Measurements from ENCODE around the gene RSPO3. TPM values are rescaled to one million over a fixed set of nuclear protein-coding genes. Genes with fewer than 3 reads are reported as not detected.

Gene RSPO3
- total RNA-seq, 1 experiment from 2014 or later, result not detected

DNA sequence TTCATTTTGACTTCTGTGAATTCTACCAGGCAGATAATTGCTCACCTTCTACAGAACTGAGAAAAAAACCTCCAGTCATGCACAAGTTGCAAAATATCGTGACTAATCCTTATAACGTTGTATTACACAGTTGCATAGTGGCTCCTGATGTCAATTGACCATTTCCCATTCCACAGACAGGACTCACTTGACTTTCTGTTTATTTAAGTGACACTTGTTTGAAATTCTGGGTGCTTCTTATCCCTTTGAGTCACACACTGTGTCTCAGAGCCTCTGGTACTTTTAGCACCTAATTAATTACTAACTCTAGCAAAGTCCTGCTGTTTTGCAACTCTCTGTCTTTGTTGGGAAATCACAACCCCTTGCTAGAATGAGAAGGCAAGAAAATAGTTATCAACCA lies 16.2 kb upstream of the RSPO3 start:
- no peak for DNase-seq
- H3K27me3 ChIP-seq, result no peaks in the 10 kb centered on the region
- H3K4me3 ChIP-seq, result no peak overlapping the region
- no peaks in the 10 kb centered on the region for H3K9me3 ChIP-seq
- H3K36me3 ChIP-seq, result no peaks in the 10 kb centered on the region

DNA sequence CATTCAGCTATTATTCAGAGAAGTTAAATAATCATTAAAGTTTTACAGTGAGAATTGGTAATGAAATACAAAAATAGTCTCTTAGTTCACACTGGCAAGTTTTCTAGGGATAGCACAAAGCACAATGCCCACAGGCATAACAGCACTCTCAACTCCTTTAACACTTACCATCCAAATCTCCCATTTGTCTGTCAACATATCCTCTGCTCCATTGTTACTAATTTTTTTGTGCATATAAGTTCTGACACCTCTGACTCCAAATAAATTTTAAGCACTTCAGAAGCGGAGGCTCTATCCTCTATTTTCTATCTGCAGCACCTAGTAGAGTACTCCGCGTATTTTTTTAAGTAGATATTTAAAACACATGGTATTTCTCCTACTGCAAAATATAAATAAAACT lies 15.6 kb upstream of the RSPO3 start:
- no peaks in the 10 kb centered on the region for H3K27me3 ChIP-seq
- H3K9me3 ChIP-seq, result no peaks in the 10 kb centered on the region
- H3K36me3 ChIP-seq, result no peaks in the 10 kb centered on the region
- no peak for DNase-seq
- H3K4me3 ChIP-seq, result no peak overlapping the region

DNA sequence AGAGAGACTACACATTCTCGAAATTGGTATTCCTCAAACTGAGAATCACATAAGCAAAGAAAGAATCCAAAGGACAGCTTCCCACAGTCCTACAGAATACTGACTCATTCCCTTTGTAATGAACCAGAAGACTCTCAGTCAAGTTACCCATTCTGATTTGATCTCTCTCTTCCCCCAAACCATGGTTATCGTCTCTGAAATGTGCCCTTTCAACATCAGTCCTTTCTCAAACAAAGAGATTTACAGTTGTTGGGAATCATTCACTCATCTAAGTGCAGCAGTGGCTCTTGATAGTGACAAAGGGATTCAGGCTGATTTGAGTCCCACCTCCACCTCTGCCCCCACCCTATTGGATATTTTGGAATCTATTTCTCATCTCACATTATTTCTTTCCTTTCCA lies 15.0 kb upstream of the RSPO3 start:
- no peak overlapping the region for H3K4me3 ChIP-seq
- no peak for DNase-seq

DNA sequence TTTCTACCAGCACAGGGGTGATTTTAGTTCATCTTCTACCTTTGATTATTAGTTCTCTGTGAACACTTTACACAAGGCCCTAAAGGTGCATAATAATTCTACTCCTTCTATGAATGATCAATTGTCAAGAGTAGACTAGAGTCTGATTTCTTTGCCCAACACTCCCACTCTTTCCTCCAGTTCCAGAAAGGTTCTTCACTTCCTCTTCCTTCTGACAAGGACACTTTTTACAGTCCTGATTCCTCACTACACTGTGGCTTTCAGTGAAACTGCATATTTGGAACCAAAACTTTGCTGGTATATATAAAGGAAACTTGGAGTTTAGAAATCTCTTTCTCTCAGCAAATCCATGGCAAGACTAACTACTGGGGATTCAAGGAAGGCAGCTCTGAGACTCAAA lies 10.6 kb upstream of the RSPO3 start:
- Histone ChIP-seq H3K36me3 (no peaks in the 10 kb centered on the region), H3K9me3 (no peaks in the 10 kb centered on the region), H3K4me3 (no peak overlapping the region), H3K27me3 (no peaks in the 10 kb centered on the region)
- no peak for DNase-seq

More for the DNA sequence above, 15.0 kb upstream of the RSPO3 start:
- Histone ChIP-seq H3K27me3 (no peaks in the 10 kb centered on the region), H3K9me3 (no peaks in the 10 kb centered on the region), H3K36me3 (no peaks in the 10 kb centered on the region)

DNA sequence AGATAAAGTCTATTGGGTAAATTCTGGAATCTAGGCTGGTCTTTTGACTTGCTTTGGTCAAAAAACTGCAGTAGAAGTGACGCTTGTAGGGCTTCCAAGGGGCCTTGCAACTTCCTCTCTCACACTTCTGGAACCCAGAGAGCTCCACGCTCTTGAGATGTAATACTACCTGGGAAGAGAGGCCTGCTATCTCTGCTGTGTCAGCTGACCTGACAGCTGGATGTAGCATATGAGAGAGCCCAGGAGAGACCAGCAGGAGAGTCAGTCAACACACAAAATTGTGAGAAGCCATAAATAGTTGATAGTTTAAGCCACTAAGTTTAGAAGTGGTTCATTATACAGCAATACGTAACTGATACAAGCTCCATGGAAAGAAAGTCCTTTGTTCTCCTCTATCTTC lies 7.8 kb upstream of the RSPO3 start:
- Histone ChIP-seq H3K36me3 (no peaks in the 10 kb centered on the region), H3K27me3 (peaks cover 2% of the 10 kb centered on the region; the same call in 1 of the 2 replicates), H3K9me3 (no peaks in the 10 kb centered on the region), H3K4me3 (no peak overlapping the region)
- no peak for DNase-seq

DNA sequence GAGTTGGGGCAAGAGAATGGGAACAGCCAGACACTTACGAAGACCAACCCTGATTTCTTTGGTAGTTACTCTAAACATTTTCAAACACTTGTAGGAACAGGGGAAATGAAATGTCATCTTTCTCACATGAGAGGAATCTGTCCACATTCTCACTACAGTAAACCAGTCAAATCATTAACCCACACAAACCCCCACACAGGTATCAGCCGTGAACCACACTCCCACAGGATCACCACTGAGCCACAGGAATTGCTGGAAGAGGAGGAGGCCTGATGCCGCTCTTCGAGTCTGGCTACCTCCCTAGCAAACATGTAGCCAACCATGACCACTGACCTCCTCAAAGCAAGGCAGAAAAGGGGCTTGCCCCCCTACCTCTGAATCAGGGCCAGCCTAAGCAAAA lies 6.9 kb upstream of the RSPO3 start:
- Histone ChIP-seq H3K36me3 (no peaks in the 10 kb centered on the region), H3K4me3 (no peak overlapping the region), H3K27me3 (peaks cover 8% of the 10 kb centered on the region), H3K9me3 (no peaks in the 10 kb centered on the region)
- DNase-seq, result no peak

DNA sequence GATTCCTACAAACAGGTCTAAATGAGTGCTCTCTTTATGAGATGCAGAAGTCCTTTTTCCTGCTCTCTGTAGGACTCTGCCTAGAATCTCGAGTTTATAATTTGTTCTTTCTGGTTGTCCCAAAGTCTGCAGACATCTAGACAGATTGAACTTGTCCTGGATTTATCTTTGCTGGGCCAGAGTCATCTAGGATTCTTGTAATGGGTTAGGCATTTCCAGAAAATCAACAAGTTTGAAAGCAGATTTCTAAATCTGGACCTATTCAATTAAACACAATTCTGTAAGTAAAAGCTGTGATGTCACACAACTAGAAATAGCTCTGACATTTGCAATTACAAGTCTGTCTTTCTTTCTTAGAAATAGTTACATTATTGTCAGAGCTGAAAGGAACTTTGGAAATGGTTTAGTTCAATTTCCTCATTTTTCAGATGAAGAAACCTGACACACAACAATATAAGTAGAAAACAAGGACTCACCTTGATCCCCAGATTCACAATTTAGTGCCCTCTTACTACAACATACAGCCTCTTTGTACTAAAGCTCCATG lies 4.2 kb upstream of the RSPO3 start:
- H3K36me3 ChIP-seq, result no peaks in the 10 kb centered on the region
- peaks cover 22% of the 10 kb centered on the region for H3K27me3 ChIP-seq
- no peak for DNase-seq
- no peak overlapping the region for H3K4me3 ChIP-seq
- no peaks in the 10 kb centered on the region for H3K9me3 ChIP-seq

DNA sequence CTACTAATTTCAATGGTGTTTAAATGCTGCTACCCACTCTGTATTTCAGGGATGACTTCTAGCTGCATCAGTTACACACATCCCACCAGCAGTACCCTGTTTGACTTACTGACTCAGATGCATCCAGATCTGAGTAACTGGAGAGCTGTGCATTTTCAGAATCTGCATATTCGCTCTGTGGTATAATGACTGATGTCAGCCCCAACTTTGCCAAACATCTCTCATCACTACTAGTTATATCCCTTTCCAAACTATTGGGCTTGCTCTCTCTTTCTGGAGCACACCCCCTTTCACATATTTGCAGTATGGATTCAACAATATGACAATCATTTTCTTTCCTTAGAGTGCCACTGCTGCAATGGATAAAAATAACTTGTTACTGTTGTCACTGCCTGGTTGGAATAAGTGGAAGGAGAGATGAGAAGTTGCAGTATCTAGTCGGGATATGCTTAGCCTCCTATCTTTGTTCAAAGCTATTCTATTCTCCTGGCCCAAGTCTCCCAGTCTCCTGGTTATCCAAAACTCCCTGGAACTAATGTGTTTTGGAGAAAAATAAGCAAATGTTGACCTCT lies 3.3 kb upstream of the RSPO3 start:
- DNase-seq, result peak; percentile 19
- Histone ChIP-seq H3K36me3 (no peaks in the 10 kb centered on the region), H3K4me3 (no peak overlapping the region), H3K27me3 (peaks cover 31% of the 10 kb centered on the region), H3K9me3 (no peaks in the 10 kb centered on the region)

DNA sequence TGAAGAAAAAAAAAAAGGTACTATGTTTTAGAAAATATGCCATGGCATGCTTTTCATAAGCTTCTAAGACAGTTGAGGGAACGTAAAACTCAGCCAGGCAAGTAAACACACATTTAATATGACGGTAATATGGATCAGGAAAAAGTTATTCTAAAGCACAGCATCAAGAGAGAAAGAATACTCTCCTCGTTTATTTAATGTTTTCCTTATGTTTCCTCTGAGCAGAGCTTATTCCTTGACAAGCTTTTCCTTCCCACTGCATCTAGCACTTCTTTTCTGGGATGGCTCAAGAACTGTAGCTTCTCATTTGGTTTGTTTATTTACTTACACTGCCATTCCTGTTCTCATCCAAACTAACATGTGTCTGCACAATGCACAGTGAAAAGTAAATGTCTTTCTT lies 2.7 kb upstream of the RSPO3 start:
- Histone ChIP-seq H3K36me3 (no peaks in the 10 kb centered on the region), H3K4me3 (no peak overlapping the region), H3K9me3 (no peaks in the 10 kb centered on the region), H3K27me3 (peaks cover 37% of the 10 kb centered on the region)
- no peak for DNase-seq

DNA sequence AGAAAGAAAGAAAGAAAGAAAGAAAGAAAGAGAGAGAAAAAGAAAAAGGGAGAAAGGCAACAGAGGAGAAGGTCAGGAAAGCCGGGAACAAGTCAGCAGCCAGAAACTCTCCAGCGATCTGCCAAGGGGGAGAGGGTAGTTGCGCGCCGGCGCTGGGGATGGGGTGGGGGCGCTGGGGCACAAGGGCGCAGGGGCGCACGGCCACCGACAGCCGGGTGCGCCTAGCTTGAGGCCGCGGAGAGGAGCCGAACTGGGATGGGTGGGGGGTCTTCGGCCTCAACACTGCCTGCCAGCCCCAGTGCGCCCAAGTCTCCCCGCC lies 533 bp upstream of the RSPO3 start:
- no peak for DNase-seq
- Histone ChIP-seq H3K27me3 (peaks cover 43% of the 10 kb centered on the region), H3K9me3 (no peaks in the 10 kb centered on the region), H3K4me3 (peak overlapping the region; percentile 39), H3K36me3 (no peaks in the 10 kb centered on the region)

DNA sequence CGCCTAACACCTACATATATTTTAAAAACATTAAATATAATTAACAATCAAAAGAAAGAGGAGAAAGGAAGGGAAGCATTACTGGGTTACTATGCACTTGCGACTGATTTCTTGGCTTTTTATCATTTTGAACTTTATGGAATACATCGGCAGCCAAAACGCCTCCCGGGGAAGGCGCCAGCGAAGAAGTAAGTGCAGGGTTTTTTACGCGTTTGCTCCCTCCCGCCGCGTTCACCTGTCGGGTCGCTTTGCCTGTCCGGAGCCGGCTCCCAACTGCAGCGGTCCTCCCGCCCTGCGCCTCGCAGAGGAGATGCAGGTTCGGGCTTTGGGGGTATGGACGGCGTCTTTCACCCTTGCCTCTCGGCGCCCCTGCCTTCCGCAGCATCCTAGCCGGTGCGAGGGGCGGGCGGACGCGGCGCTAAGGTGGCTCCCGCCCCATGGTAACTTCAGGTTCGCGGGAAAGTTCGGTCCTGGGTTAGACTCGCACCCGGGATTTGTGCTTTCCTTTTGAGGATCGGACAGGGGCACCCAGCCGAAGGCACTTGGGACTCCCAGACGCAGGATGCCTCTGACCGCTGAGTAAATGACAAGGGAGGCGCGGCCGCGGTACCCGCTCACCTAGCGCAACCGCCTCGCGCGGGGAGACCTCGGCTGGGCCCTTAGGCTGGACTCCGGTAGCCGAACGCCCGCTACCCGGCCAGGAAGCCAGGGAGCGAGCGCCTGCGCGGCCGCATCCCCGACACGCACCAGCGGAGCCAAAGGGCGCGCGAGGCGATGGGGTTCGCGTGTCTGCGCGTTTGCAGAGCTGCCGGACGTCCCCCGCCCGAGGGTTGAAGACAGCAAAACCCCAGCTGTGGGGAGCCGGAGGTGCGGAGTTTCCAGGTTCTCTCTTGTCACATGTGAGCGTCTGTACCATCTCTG lies 891 bp downstream of the RSPO3 start:
- H3K9me3 ChIP-seq, result no peaks in the 10 kb centered on the region
- no peaks in the 10 kb centered on the region for H3K36me3 ChIP-seq
- peak overlapping the region; percentile 46 for H3K4me3 ChIP-seq
- peak; percentile 43 for DNase-seq
- H3K27me3 ChIP-seq, result peaks cover 52% of the 10 kb centered on the region

DNA sequence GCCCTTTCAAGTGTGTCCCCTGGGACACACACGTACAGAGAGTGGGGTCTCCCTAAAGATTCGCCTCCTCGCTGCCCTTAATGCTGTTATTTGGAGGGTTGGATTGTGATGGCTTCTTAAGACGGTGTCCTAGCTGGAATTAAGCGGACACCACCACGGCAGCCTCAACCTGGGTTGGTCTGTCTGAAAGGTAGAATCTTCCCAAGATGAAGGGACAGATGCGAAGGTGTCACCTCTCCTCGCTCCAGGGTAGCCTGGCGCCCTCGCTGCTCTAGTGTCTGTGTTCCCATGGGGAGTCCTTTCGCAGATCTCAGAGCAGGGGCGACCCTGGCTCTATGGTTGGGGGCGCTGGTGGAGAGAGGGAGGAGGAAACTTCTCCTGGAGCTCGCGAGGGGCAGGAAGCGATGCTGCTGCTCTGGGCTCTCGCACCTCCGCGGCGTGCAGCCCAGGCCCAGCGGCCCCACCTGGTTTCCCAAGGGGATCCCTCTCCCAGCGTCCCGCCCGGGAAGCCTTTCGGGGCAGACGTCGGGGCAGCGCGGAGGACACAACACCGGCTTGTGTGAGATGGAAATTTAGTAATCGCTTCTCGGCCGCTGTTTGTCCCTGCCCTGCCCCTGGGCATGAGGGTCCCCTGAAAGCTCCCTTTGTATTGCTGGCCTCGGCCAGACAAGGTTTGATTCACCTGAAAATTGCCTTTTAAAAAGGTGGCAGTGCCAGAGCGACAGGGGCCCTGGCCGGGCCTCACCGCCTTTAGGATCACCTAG lies 1.7 kb downstream of the RSPO3 start:
- peaks cover 52% of the 10 kb centered on the region for H3K27me3 ChIP-seq
- no peaks in the 10 kb centered on the region for H3K9me3 ChIP-seq
- no peak for DNase-seq
- H3K4me3 ChIP-seq, result peak overlapping the region; percentile 46
- H3K36me3 ChIP-seq, result no peaks in the 10 kb centered on the region

DNA sequence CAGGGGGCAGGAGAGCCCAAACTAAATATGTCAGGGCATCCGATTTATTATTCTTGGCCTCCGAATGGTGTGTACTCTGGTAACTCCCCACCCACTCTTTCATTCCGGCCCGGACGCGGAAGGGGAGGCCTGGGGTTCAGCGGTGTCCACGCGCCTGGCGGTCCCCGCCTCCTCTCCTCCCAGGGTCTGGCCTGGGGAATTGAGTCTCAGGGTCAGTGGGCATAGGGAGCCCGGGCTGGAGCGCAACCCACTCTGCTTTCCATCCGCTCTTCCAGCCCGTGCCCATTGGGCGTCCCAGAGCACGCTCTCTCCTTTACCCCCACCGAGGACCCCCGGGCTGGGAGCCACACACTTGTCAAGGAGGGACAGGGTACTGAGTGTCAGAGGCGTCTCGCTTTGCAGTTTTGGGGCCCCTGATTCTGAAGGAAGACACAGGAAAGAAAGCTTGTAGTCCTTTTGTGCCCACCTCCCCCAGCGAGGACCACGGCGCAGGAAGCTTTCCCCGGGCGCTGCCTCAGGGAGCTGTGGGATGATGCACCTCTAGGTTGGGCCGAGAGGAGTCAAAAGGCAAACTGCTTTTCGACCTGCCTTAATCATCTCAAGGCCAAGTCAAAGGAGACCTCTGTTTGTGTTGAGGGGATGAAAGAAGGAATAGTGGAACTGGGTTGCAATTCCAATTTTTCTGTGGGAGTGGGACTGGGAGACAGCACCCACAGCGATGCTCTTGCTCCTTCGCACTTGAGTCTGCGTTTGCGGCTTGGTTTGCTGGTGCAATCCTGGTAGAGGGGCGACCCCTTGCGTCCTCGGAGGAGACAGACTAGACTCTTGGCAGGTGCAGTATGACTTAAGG lies 2.5 kb downstream of the RSPO3 start:
- Histone ChIP-seq H3K9me3 (no peaks in the 10 kb centered on the region), H3K4me3 (no peak overlapping the region), H3K36me3 (no peaks in the 10 kb centered on the region), H3K27me3 (peaks cover 50% of the 10 kb centered on the region)
- peak; percentile 72 for DNase-seq

DNA sequence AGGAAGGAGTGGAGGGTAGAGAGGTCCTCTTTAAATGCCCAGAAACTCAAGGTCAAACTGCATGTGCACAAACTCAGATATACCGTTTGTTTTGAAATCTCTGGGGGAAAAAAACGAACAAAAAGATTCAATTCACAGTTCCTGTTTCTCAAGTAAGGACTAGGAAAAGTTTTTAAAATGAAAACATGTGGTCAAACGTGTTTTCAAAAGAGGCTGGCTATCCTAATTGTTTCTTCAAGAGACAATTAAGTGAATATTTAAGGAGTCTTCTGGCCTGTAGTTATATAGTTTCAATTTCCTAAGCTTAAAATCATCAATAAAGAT lies 3.1 kb downstream of the RSPO3 start:
- Histone ChIP-seq H3K27me3 (peaks cover 46% of the 10 kb centered on the region), H3K36me3 (no peaks in the 10 kb centered on the region), H3K4me3 (no peak overlapping the region), H3K9me3 (no peaks in the 10 kb centered on the region)
- no peak for DNase-seq

DNA sequence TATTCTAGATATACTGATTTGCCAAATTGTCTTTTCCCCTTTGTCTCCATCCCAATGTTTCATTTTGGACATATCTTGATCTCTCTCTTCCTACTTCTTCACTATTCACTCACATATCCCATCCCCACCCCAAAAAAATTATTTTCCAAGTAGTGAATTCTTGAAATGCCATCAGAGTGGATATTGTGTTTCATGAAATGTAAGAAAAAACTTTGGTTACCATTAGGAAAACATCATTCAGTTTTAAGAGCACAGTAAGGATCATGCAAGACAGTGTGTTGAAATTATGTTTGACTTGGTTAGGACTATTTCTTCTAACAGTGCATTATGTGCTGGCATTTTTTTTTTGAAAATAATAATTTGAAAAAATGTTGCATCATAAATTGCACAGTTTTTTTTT lies 5.7 kb downstream of the RSPO3 start:
- no peak overlapping the region for H3K4me3 ChIP-seq
- H3K27me3 ChIP-seq, result peaks cover 37% of the 10 kb centered on the region
- H3K9me3 ChIP-seq, result no peaks in the 10 kb centered on the region
- DNase-seq, result no peak
- H3K36me3 ChIP-seq, result no peaks in the 10 kb centered on the region

DNA sequence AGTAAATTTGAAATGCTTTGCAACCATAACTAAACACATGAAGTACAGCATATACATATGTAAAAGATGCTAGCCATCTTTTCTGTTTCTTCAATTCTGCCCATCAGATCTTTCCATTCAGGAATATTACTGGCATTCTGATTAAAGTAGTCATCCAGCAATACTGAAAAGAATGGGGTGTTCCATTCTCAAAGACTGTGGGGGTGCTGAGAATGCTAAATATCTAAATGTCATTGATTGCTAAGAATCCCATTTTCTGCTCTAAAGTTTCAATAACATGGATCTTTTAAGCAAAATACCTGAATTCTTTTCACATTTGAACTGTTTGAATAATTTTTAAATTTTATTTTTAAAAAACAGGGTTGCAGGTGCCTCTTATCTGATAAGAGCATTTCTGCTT lies 6.2 kb downstream of the RSPO3 start:
- no peak for DNase-seq
- peaks cover 32% of the 10 kb centered on the region for H3K27me3 ChIP-seq
- no peaks in the 10 kb centered on the region for H3K9me3 ChIP-seq
- H3K36me3 ChIP-seq, result no peaks in the 10 kb centered on the region
- H3K4me3 ChIP-seq, result no peak overlapping the region

DNA sequence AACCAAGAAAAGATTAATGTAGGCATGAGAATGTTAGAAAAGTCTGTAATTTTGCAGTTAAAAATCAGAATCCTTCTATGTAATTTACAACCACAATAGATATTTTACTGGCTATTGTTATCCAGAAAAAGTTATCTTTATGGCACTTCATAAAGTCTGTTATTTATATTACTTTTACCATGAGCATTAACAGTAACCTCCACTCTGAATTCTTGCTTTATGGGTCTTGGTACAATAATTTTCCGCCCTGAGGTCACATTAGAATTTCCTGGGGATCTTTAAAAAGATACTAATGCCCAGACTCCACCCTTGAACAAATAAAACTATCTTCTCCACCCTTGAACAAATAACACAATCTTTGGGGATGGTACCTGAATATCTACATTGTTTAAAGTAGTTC lies 9.6 kb downstream of the RSPO3 start:
- Histone ChIP-seq H3K36me3 (no peaks in the 10 kb centered on the region), H3K4me3 (no peak overlapping the region), H3K9me3 (no peaks in the 10 kb centered on the region), H3K27me3 (peaks cover 14% of the 10 kb centered on the region)
- DNase-seq, result no peak
